ENCODE data around the gene CD33. TPM values are rescaled to one million over a fixed set of nuclear protein-coding genes. Genes with fewer than 3 reads are reported as not detected.

CD33 gene
- total RNA-seq, 6 experiments from 2014 or later: 1.7 to 5.8 (median 3.8) TPM

DNA sequence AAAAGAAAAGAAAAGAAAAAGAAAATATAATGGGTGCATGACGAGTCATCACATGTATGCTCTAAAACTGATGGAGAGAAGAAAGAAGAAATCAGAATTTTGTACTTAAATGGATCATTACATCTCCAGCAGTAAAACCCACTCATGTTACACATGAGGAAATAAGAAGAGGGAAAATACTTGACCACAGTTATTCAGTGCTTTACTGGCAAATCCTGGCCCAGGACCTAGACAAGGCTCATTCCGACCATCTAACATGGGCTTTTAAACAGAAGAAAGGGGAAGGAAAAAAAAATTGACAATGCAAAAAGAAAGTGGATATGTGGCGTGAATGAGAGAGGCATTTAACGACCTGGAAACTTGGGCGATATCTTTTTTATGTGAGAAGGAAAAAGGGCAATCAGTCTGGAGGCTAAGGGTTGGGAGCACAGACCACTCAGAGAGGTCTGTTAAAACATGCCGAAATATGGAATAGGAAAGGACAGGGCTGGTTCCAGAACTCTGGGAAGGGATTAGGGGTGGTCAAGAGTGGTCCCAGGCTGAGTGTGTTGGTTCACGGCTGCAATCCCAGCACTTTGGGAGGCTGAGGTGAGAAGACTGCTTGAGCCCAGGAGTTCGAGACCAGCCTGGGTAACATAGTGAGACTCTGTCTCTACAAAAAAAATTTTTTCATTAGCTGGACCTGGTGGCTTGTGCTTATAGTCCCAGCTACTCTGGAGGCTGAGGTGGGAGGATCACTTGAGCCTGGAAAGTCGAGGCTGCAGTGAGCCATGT lies 27.6 kb downstream of the CD33 start:
- TF ChIP-seq, protein P1, sequence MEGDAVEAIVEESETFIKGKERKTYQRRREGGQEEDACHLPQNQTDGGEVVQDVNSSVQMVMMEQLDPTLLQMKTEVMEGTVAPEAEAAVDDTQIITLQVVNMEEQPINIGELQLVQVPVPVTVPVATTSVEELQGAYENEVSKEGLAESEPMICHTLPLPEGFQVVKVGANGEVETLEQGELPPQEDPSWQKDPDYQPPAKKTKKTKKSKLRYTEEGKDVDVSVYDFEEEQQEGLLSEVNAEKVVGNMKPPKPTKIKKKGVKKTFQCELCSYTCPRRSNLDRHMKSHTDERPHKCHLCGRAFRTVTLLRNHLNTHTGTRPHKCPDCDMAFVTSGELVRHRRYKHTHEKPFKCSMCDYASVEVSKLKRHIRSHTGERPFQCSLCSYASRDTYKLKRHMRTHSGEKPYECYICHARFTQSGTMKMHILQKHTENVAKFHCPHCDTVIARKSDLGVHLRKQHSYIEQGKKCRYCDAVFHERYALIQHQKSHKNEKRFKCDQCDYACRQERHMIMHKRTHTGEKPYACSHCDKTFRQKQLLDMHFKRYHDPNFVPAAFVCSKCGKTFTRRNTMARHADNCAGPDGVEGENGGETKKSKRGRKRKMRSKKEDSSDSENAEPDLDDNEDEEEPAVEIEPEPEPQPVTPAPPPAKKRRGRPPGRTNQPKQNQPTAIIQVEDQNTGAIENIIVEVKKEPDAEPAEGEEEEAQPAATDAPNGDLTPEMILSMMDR (IDR thresholded peaks at IDR 0.05): no peak
- TF ChIP-seq POLR2A (IDR thresholded peaks at IDR 0.05): no peak
- ATAC-seq (no peak), DNase-seq (no peak)
- H3K27ac ChIP-seq: no peak overlapping the region
- no peaks in the 10 kb centered on the region for H3K27me3 ChIP-seq
- no peaks in the 10 kb centered on the region for H3K4me1 ChIP-seq
- H3K4me3 ChIP-seq: no peak overlapping the region
- intact Hi-C loops (cut with DNase I): no loop called here
- WGBS (ENCODE audit: insufficient coverage, low coverage, low lambda C conversion rate, missing lambda C conversion rate): 52% methylated on average over 9 of the region's 9 CpGs
- H3K9me3 ChIP-seq: no peaks in the 10 kb centered on the region
- no peaks in the 10 kb centered on the region for H3K36me3 ChIP-seq

DNA sequence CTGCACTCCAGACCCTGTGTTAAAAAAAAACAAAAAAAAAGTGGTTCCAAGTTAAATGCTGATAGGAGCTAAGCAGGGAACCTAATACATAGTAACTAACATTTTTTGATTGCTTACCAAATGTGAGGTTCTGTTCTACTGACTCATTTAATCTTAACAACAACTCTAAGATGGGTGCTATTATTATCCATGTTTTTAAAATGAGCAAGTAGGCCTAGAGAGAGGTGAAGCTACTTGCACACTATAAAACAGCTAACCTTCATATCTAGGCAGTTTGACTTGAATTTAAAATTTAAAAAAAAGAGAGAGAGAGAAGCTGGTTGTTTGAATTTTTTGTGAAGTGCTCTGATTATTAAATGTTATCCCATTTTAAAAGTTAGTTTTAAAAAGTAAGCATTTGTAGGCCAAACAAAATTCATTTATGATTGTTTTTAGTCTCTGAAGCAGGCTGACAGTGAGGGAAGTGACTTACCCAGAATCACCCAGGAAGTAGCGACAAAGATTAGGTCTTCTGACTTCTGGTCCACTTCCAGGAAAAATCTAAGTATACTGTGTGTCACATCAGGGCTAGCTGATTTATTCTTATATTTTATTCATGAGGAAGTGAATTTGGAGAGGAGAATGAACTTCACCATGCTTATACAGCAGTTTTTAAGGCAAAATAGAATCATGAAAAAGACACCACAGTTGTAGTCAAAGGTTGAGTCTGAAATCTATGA lies 28.4 kb downstream of the CD33 start:
- Histone ChIP-seq H3K27ac (no peak overlapping the region), H3K4me1 (no peaks in the 10 kb centered on the region), H3K27me3 (no peaks in the 10 kb centered on the region), H3K4me3 (no peak overlapping the region), H3K9me3 (no peaks in the 10 kb centered on the region), H3K36me3 (no peaks in the 10 kb centered on the region)
- TF ChIP-seq POLR2A (IDR thresholded peaks at IDR 0.05): no peak
- TF ChIP-seq, protein P1 (IDR thresholded peaks at IDR 0.05): no peak
- intact Hi-C loops (cut with DNase I): no loop called here
- 68% methylated on average over 1 of the region's 1 CpG for WGBS (ENCODE audit: insufficient coverage, low coverage, low lambda C conversion rate, missing lambda C conversion rate)
- no peak for DNase-seq
- ATAC-seq: peak in 1 of 4 donors; percentile 28

DNA sequence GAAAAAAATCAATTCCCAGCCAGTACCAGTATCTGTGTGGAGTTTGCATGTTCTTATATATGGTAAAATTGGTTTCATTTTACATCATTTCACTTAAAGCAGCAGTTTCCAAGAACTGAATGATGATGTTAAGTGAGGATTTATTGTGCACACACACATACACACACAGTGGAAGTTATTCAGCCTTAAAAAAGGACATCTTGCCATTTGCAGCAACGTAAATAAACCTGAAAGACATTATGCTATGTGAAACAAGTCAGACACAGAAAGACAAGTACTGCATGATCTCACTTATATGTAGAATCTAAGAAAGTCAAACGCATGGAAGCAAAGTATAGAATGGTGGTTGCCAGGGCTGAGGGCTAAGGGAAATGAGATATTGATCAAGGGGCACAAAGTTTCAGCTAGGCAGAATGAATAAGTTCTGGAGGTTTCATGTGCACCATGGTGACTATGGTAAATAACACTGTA lies 31.3 kb downstream of the CD33 start:
- Histone ChIP-seq H3K27me3 (no peaks in the 10 kb centered on the region), H3K4me1 (no peaks in the 10 kb centered on the region), H3K27ac (no peak overlapping the region), H3K4me3 (no peak overlapping the region), H3K9me3 (no peaks in the 10 kb centered on the region), H3K36me3 (no peaks in the 10 kb centered on the region)
- no peak for DNase-seq
- no peak for TF ChIP-seq POLR2A (IDR thresholded peaks at IDR 0.05)
- TF ChIP-seq, protein P1 (IDR thresholded peaks at IDR 0.05): no peak
- 33% methylated on average over 2 of the region's 2 CpGs for WGBS (ENCODE audit: insufficient coverage, low coverage, low lambda C conversion rate, missing lambda C conversion rate)
- intact Hi-C loops (cut with DNase I): no loop called here
- no peak for ATAC-seq

DNA sequence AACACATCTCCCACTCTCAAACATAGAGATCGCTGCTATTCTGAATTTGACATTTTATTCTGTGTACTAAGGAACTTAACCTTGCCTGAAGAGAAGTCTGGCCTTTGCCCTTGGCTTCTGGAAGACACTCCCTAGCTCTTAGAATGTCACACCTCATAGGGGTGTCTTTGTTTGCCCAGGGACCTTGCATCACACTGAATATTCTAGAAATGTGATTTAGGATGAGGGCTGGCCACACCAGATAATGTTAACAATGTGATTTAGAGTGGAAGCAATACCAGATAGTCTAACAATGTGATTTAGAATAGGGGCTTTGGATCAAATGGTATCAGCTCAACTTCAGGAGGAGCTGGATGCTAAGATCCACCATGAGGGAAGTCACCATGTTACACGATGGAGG lies 32.6 kb downstream of the CD33 start:
- no peak overlapping the region for H3K27ac ChIP-seq
- WGBS (ENCODE audit: insufficient coverage, low coverage, low lambda C conversion rate, missing lambda C conversion rate): 55% methylated on average over 2 of the region's 2 CpGs
- no peak for ATAC-seq
- H3K4me3 ChIP-seq: no peak overlapping the region
- DNase-seq: no peak
- H3K4me1 ChIP-seq: no peaks in the 10 kb centered on the region
- H3K9me3 ChIP-seq: no peaks in the 10 kb centered on the region
- H3K27me3 ChIP-seq: no peaks in the 10 kb centered on the region
- TF ChIP-seq, protein P1 (IDR thresholded peaks at IDR 0.05): no peak
- TF ChIP-seq POLR2A (IDR thresholded peaks at IDR 0.05): no peak
- intact Hi-C loops (cut with DNase I): no loop called here
- H3K36me3 ChIP-seq: no peaks in the 10 kb centered on the region

Data from right lobe of liver (tissue), 6 donors.